ENCODE measurements around the gene NHERF1.
A peak's percentile ranks its signal among the peaks of the same experiment; 100 is the strongest.

The NHERF1 gene

GRCh38 chr17:74750327-74751069 is 2.1 kb downstream of the NHERF1 start:
- DNase-seq, result peak; percentile 46

- DNase-seq, result no peak
These were observed 4.0 kb downstream of the NHERF1 start for GRCh38 chr17:74752415-74752814.

GRCh38 chr17:74752822-74753401 is 4.5 kb downstream of the NHERF1 start:
- DNase-seq, result no peak

- DNase-seq, result peak; percentile 29
These were observed 6.4 kb downstream of the NHERF1 start for GRCh38 chr17:74754832-74755231.

GRCh38 chr17:74755533-74755932 is 7.1 kb downstream of the NHERF1 start:
- DNase-seq, result no peak

- DNase-seq, result no peak
These were observed 8.5 kb downstream of the NHERF1 start for GRCh38 chr17:74756891-74757290.

- DNase-seq, result peak; percentile 16
These were observed 9.1 kb downstream of the NHERF1 start for GRCh38 chr17:74757502-74757901.

- DNase-seq, result no peak
These were observed 9.8 kb downstream of the NHERF1 start for GRCh38 chr17:74757931-74758847.

- peak; percentile 42 for DNase-seq
These were observed 10.4 kb downstream of the NHERF1 start for GRCh38 chr17:74758848-74759168.

GRCh38 chr17:74759243-74759801 is 10.9 kb downstream of the NHERF1 start:
- DNase-seq, result peak; percentile 73

- no peak for DNase-seq
These were observed 11.5 kb downstream of the NHERF1 start for GRCh38 chr17:74759941-74760340.

- DNase-seq, result no peak
These were observed 12.1 kb downstream of the NHERF1 start for GRCh38 chr17:74760404-74761105.

- DNase-seq, result no peak
These were observed 13.0 kb downstream of the NHERF1 start for GRCh38 chr17:74761419-74761818.

- no peak for DNase-seq
These were observed 13.5 kb downstream of the NHERF1 start for GRCh38 chr17:74761931-74762330.

- DNase-seq, result no peak
These were observed 15.3 kb downstream of the NHERF1 start for GRCh38 chr17:74763565-74764387.

- no peak for DNase-seq
These were observed 16.4 kb downstream of the NHERF1 start for GRCh38 chr17:74764751-74765286.

- DNase-seq, result no peak
These were observed 18.0 kb downstream of the NHERF1 start for GRCh38 chr17:74766413-74766812.

- no peak for DNase-seq
These were observed 18.7 kb downstream of the NHERF1 start for GRCh38 chr17:74767111-74767516.

GRCh38 chr17:74768069-74768762 is 19.8 kb downstream of the NHERF1 start:
- no peak for DNase-seq

GRCh38 chr17:74768763-74769114 is 20.3 kb downstream of the NHERF1 start:
- no peak for DNase-seq

- no peak for DNase-seq
These were observed 20.9 kb downstream of the NHERF1 start for GRCh38 chr17:74769266-74769855.
